Brain microvascular endothelial cell (primary cell): ENCODE data around the gene ATXN7L3.

ENCODE experiments used
- DNase-seq: peaks from one replicate; pipeline ENCODE4 v3.0.0-alpha.2; 2020
- H3K27ac ChIP-seq: fragments of 250-450 bp; sonication (Bioruptor Pico); 2 replicates; pipeline ENCODE4 v1.5.1; 2020; ENCODE audit warnings: mild to moderate bottlenecking, moderate library complexity
- H3K27me3 ChIP-seq: fragments of 250-450 bp; sonication (Bioruptor Pico); replicated peaks from 2 replicates; pipeline ENCODE4 v1.5.1; 2020; ENCODE audit warnings: mild to moderate bottlenecking
- H3K36me3 ChIP-seq: fragments of 250-450 bp; sonication (Bioruptor Pico); replicated peaks from 2 replicates; pipeline ENCODE4 v1.5.1; 2020; ENCODE audit warnings: mild to moderate bottlenecking
- H3K4me3 ChIP-seq: 2 replicates; pipeline ENCODE4 v1.5.1; 2011; ENCODE audit warnings: low read depth, mild to moderate bottlenecking, control low read depth, low read length, moderate library complexity
- in situ Hi-C: cut with HindIII; loops from 2 replicates; pipeline ENCODE4 v1.10.0; 2017; ENCODE audit warnings: low sequenced_read_pairs, low pct_ligation_motif_present
- TF ChIP-seq, protein P1 (sequence below): IDR thresholded peaks from 2 replicates; pipeline ENCODE4 v1.5.1; 2011; ENCODE audit warnings: low read depth, mild to moderate bottlenecking, moderate library complexity, low read length, control low read depth, inconsistent platforms; ENCODE audit errors: missing control alignments

Gene ATXN7L3

DNA sequence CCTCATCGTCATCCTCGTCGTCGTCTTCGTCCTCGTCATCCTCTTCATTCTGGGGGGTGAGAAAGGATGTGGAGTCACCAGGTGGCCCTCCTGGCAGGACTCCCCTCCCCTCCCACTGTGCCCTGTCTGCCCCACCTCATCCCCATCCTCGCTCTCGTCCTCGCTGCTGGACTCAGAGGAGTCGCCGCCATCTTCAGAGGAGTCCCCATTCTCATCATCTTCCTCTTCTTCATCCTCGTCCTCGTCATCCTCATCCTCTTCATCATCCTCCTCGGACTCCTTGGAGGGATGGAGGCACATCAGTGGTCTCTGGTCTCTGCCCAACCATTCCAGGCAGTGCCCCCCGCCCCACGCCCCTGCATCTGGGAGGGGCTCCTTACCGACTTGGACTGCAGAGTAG, 7.6 kb upstream of the ATXN7L3 start:
- TF ChIP-seq, protein P1, sequence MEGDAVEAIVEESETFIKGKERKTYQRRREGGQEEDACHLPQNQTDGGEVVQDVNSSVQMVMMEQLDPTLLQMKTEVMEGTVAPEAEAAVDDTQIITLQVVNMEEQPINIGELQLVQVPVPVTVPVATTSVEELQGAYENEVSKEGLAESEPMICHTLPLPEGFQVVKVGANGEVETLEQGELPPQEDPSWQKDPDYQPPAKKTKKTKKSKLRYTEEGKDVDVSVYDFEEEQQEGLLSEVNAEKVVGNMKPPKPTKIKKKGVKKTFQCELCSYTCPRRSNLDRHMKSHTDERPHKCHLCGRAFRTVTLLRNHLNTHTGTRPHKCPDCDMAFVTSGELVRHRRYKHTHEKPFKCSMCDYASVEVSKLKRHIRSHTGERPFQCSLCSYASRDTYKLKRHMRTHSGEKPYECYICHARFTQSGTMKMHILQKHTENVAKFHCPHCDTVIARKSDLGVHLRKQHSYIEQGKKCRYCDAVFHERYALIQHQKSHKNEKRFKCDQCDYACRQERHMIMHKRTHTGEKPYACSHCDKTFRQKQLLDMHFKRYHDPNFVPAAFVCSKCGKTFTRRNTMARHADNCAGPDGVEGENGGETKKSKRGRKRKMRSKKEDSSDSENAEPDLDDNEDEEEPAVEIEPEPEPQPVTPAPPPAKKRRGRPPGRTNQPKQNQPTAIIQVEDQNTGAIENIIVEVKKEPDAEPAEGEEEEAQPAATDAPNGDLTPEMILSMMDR: no peak
- Histone ChIP-seq H3K4me3 (no peak overlapping the region), H3K27me3 (no peaks in the 10 kb centered on the region), H3K36me3 (peaks cover 37% of the 10 kb centered on the region), H3K27ac (no peak overlapping the region)
- DNase-seq: no peak
- in situ Hi-C loops: loop anchor here (10.0 kb wide), 1 partner anchor 117 kb away; the partner anchor contains the start of gene SLC25A39

DNA sequence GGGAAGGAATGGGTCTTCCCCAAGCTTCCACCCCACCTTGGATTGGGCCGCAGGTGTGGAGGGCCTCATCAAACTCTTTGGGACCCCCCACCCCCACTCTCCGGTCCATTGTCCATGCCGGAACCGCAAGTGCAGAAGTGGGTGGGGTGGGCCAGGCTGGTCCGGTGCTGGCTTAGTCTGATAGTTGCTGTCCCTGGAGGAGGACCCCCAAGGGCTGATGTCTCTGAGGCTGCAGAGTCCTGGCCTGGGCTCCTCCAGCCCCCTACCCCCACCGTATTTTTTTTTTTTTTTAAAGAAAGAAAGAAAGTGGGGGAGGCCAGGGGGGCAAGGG, 7.1 kb upstream of the ATXN7L3 start:
- H3K4me3 ChIP-seq: no peak overlapping the region
- in situ Hi-C loops: loop anchor here (10.0 kb wide), 1 partner anchor 118 kb away; the partner anchor contains the start of gene SLC25A39
- H3K27ac ChIP-seq: no peak overlapping the region
- no peaks in the 10 kb centered on the region for H3K27me3 ChIP-seq
- no peak for DNase-seq
- H3K36me3 ChIP-seq: peaks cover 37% of the 10 kb centered on the region
- TF ChIP-seq, protein P1: no peak

DNA sequence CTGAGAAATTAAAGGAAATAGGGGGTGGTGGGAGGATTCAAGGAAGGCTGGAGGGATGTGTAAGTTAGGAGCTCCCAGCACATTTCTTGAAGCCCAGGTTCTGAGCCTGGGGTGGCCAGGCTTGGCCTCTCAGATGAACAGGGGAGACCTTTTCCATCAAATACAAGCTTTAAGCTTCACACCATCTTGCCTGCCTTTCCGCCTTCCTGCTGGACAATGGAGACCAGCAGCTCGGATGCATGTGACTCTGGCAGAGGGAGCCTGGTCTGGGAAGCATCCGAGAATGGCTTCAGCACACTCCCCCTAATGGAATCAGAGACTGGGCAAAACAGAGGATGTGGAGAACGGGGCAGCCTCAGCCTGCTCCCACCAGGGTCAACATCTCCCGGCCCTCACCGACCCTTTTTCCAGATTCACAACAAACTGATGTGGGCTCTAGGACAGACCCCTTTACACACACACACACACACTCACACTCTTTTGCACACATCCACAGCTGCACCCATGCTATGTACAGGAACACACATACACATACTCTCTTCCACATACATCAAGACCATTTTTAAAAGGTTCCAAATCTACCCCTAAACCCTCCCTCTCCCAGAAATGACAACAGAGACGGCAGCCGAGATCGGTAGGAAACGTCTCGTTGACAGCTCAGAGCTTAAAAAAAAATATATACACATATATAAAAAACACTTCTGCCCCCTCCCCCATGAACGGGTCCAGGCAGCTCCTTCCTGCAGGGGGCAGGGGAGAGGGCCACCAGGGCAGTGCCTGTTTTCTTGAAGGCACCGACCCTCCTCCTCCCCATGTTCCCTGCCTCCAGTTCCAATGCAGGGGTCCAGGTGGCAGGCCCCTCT, 6.5 kb upstream of the ATXN7L3 start:
- H3K36me3 ChIP-seq: peaks cover 31% of the 10 kb centered on the region
- in situ Hi-C loops: loop anchor here (10.0 kb wide), 1 partner anchor 119 kb away; the partner anchor contains the start of gene SLC25A39
- no peak overlapping the region for H3K27ac ChIP-seq
- no peak for DNase-seq
- H3K4me3 ChIP-seq: no peak overlapping the region
- no peaks in the 10 kb centered on the region for H3K27me3 ChIP-seq
- TF ChIP-seq, protein P1: peak; percentile 55

DNA sequence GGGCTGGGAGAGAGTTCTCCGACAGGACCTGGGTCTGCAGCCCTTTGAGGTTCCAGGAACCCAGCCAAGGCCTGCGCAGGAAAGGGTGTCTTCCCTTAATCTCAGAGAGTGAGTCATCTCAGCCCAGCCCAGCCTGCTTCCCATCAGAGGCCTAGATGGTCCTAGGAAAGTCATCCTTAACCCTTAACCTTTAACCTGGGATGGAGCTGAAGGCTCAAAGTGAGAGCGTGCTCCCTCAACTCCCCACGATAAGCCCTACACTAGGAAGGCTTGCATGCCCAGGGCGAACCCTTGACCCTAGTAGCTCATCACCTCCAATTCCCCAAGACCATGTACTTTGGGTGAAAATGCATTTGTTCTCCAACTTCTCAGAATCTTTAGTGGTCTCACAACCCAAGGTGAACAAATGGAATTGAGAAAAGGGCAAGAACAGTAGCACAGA, 4.8 kb upstream of the ATXN7L3 start:
- H3K4me3 ChIP-seq: no peak overlapping the region
- peaks cover 20% of the 10 kb centered on the region for H3K36me3 ChIP-seq
- TF ChIP-seq, protein P1: no peak
- no peaks in the 10 kb centered on the region for H3K27me3 ChIP-seq
- H3K27ac ChIP-seq: no peak overlapping the region
- in situ Hi-C loops: loop anchor here (10.0 kb wide), 1 partner anchor 120 kb away; the partner anchor contains the start of gene SLC25A39
- peak; percentile 48 for DNase-seq

DNA sequence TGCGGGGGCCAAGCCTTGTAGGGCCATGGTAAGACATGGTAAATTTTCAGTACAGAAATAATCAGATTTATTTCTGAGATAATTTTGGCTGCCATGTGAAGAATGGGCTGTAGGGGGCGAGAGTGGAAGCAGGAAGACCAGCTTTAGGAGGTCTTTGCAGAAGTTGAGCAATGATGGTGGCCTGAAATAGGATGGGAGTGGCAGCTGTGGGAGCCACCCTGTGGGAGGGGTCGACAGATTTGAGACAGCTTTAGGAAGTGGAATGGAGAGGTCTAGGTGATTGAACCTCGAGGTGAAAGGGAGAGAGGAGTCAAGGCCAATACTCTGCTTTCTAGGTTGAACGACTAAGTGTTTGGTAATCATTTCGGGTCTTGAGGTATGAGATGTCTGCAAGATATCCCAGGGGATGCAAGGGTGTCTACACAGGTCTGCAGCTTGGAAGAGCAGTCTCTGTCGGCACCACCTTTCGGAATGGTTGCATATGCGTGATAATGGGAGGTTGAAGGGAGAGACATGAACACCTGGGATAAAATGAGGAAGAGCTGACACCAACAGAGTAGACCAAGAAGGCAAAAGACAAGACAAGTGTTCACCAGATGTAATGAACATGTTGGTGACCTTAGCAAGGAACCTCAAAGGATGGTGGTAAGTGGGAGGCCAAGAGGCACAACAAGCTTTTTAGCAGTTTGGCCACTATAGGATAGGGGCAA, 4.2 kb upstream of the ATXN7L3 start:
- H3K27me3 ChIP-seq: no peaks in the 10 kb centered on the region
- no peak for DNase-seq
- H3K4me3 ChIP-seq: no peak overlapping the region
- no peak overlapping the region for H3K27ac ChIP-seq
- in situ Hi-C loops: loop anchor here (10.0 kb wide), 1 partner anchor 121 kb away; the partner anchor contains the start of gene SLC25A39
- H3K36me3 ChIP-seq: peaks cover 14% of the 10 kb centered on the region
- TF ChIP-seq, protein P1: peak; percentile 88
